Fibroblast of lung (primary cell): ENCODE data around the gene CMSS1.

Source experiments
- CTCF ChIP-seq, 2 donors: IDR thresholded peaks in 1 of 2; conservative IDR thresholded peaks in 1 of 2; 1 replicate in 1 of 2; 2 replicates in 1 of 2; pipeline ENCODE4 v1.5.1; 2011 to 2012; ENCODE audit warnings: low read length in 2 of 2, control low read depth in 1 of 2, inconsistent platforms in 1 of 2, low read depth in 1 of 2, mild to moderate bottlenecking in 1 of 2
- EZH2 ChIP-seq: IDR thresholded peaks from 2 replicates; pipeline ENCODE4 v1.5.1; 2012; ENCODE audit warnings: low read length, control low read depth, mild to moderate bottlenecking; ENCODE audit errors: missing control alignments

GRCh38 chr3:99817047-99817436, 620 bp upstream of the CMSS1 start:
- TF ChIP-seq CTCF (conservative IDR thresholded peaks at IDR 0.05 in 1 of 2, IDR thresholded peaks at IDR 0.05 in 1 of 2; ENCODE audit: low read depth in 1 of 2, low read length in 2 of 2) (no peak), EZH2 (no peak)
